ENCODE results near the gene KASH5.

KASH5 gene

DNA sequence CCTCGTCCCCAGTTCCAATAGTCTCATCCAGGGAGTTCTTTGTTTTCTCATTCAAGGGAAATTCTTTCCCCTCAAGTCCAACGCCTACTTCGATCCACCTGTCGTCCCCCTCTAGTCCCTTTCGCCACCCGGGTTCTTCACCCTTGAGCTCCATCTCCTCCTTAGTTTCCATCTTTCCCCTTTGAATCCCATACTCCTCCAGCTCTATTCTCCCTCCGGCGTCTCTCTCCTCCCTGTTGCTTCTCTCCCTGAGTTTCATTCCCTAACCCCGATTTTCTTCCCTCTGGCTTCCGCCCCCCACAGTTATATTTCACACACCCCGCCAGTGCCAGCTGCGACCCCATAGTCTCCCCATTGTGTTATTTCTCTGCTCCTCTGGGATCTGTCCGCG, 53.9 kb downstream of the KASH5 start:
- Histone ChIP-seq H3F3A (ENCODE audit: insufficient read depth, low read length) (peaks cover 2% of the 10 kb centered on the region; the same call in 1 of the 2 replicates), H3K4me3 (ENCODE audit: low read length) (no peak overlapping the region), H3K9ac (ENCODE audit: low read length) (no peak overlapping the region), H3K27me3 (replicated peaks; ENCODE audit: insufficient read depth, low read length) (peaks cover 52% of the 10 kb centered on the region), H3K9me2 (replicated peaks; ENCODE audit: insufficient read depth, low read length) (no peaks in the 10 kb centered on the region), H3K79me2 (ENCODE audit: low read length) (no peaks in the 10 kb centered on the region), H3K4me1 (ENCODE audit: low read length) (no peaks in the 10 kb centered on the region), H3K36me3 (replicated peaks; ENCODE audit: insufficient read depth, low read length) (no peaks in the 10 kb centered on the region), H3K4me2 (ENCODE audit: low read depth, low read length) (peak overlapping the region; percentile 90; the same call in 1 of the 2 replicates), H3K27ac (ENCODE audit: low read length) (no peak overlapping the region), H4K20me1 (ENCODE audit: insufficient read depth, low read length) (no peaks in the 10 kb centered on the region), H3K9me3 (replicated peaks; ENCODE audit: insufficient read depth, low read length) (no peaks in the 10 kb centered on the region), H2AFZ (ENCODE audit: low read length) (no peak overlapping the region)
- TF ChIP-seq EZH2phosphoT487 (IDR thresholded peaks at IDR 0.05; ENCODE audit: low read length) (no peak), EZH2 (optimal IDR thresholded peaks at IDR 0.05; ENCODE audit: low read depth, low read length) (no peak)
- TF ChIP-seq, protein P1, sequence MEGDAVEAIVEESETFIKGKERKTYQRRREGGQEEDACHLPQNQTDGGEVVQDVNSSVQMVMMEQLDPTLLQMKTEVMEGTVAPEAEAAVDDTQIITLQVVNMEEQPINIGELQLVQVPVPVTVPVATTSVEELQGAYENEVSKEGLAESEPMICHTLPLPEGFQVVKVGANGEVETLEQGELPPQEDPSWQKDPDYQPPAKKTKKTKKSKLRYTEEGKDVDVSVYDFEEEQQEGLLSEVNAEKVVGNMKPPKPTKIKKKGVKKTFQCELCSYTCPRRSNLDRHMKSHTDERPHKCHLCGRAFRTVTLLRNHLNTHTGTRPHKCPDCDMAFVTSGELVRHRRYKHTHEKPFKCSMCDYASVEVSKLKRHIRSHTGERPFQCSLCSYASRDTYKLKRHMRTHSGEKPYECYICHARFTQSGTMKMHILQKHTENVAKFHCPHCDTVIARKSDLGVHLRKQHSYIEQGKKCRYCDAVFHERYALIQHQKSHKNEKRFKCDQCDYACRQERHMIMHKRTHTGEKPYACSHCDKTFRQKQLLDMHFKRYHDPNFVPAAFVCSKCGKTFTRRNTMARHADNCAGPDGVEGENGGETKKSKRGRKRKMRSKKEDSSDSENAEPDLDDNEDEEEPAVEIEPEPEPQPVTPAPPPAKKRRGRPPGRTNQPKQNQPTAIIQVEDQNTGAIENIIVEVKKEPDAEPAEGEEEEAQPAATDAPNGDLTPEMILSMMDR (IDR thresholded peaks at IDR 0.05; ENCODE audit: low read length), result no peak
- no peak for DNase-seq

DNA sequence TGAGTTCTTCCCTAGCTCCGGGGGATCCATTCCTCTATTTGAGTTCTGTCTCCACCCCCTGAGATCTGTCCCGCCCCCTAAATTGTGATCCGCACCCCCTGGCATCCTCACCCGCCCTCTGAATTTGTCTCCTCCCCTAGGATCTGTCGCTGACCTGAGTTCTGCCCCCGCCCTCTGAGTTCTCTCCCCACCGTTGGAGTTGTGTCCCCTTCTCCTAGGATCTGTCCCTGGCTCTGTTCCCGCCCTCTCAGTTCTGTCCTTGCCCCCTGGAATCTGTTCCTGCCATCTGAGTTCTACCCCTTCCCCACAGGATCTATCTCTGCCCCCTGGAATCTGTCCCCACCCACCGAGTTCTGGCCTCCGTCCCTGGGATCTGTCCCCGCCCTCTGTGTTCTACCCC, 54.3 kb downstream of the KASH5 start:
- peaks cover 6% of the 10 kb centered on the region; the same call in 1 of the 2 replicates for H3F3A ChIP-seq (ENCODE audit: insufficient read depth, low read length)
- peak overlapping the region; percentile 90; the same call in 1 of the 2 replicates for H3K4me2 ChIP-seq (ENCODE audit: low read depth, low read length)
- no peaks in the 10 kb centered on the region for H3K9me2 ChIP-seq (replicated peaks; ENCODE audit: insufficient read depth, low read length)
- no peaks in the 10 kb centered on the region for H3K79me2 ChIP-seq (ENCODE audit: low read length)
- no peaks in the 10 kb centered on the region for H3K4me1 ChIP-seq (ENCODE audit: low read length)
- H2AFZ ChIP-seq (ENCODE audit: low read length), result no peak overlapping the region
- TF ChIP-seq EZH2 (optimal IDR thresholded peaks at IDR 0.05; ENCODE audit: low read depth, low read length), result no peak
- TF ChIP-seq, protein P1 (IDR thresholded peaks at IDR 0.05; ENCODE audit: low read length), result no peak
- TF ChIP-seq EZH2phosphoT487 (IDR thresholded peaks at IDR 0.05; ENCODE audit: low read length), result no peak
- 0 out of 2 replicates have a peak overlapping the region, but pooled peaks have one; percentile 84 for H3K4me3 ChIP-seq (ENCODE audit: low read length)
- no peaks in the 10 kb centered on the region for H3K36me3 ChIP-seq (replicated peaks; ENCODE audit: insufficient read depth, low read length)
- DNase-seq, result no peak
- H3K9ac ChIP-seq (ENCODE audit: low read length), result no peak overlapping the region
- H3K27ac ChIP-seq (ENCODE audit: low read length), result no peak overlapping the region
- H4K20me1 ChIP-seq (ENCODE audit: insufficient read depth, low read length), result no peaks in the 10 kb centered on the region
- no peaks in the 10 kb centered on the region for H3K9me3 ChIP-seq (replicated peaks; ENCODE audit: insufficient read depth, low read length)
- peaks cover 48% of the 10 kb centered on the region for H3K27me3 ChIP-seq (replicated peaks; ENCODE audit: insufficient read depth, low read length)

DNA sequence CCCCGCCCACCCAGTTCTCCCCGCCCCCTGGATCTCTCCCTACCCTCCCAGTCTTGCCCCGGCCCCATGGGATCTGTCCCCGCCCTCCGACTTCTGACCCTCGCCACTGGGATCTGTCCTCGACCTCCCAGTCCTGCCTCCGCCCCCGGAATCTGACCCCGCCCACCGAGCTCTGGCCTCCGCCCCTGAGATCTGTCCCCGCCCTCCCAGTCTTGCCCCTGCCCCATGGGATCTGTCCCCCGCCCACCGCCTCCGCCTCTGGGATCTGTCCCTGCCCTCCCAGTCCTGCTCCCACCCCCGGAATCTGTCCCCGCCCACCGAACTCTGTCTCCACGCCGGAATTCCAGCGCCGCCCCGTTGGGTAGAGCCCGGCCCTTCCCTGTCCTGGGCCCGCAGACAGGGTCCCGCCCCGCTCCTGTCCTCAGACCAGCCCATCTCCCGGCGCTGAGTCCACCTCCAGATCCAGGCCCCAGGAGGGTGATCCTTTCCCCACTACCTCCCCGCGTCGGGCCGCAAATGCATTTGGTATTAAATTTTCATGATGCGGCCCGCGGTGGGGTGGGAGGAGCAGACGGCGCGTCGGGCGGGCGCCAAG, 54.8 kb downstream of the KASH5 start:
- DNase-seq, result peak; percentile 57
- H3K4me3 ChIP-seq (ENCODE audit: low read length), result peak overlapping the region; percentile 84
- peak overlapping the region; percentile 62; the same call in 1 of the 2 replicates for H3K9ac ChIP-seq (ENCODE audit: low read length)
- H4K20me1 ChIP-seq (ENCODE audit: insufficient read depth, low read length), result no peaks in the 10 kb centered on the region
- H3K79me2 ChIP-seq (ENCODE audit: low read length), result no peaks in the 10 kb centered on the region
- H2AFZ ChIP-seq (ENCODE audit: low read length), result peak overlapping the region; percentile 99
- H3K27ac ChIP-seq (ENCODE audit: low read length), result no peak overlapping the region; the same call in 1 of the 2 replicates
- H3K4me1 ChIP-seq (ENCODE audit: low read length), result no peaks in the 10 kb centered on the region
- no peaks in the 10 kb centered on the region for H3K9me2 ChIP-seq (replicated peaks; ENCODE audit: insufficient read depth, low read length)
- H3K27me3 ChIP-seq (replicated peaks; ENCODE audit: insufficient read depth, low read length), result peaks cover 43% of the 10 kb centered on the region
- peaks cover 6% of the 10 kb centered on the region; the same call in 1 of the 2 replicates for H3F3A ChIP-seq (ENCODE audit: insufficient read depth, low read length)
- TF ChIP-seq EZH2 (optimal IDR thresholded peaks at IDR 0.05; ENCODE audit: low read depth, low read length) (no peak), EZH2phosphoT487 (IDR thresholded peaks at IDR 0.05; ENCODE audit: low read length) (no peak)
- TF ChIP-seq, protein P1 (IDR thresholded peaks at IDR 0.05; ENCODE audit: low read length), result no peak
- no peaks in the 10 kb centered on the region for H3K9me3 ChIP-seq (replicated peaks; ENCODE audit: insufficient read depth, low read length)
- no peaks in the 10 kb centered on the region for H3K36me3 ChIP-seq (replicated peaks; ENCODE audit: insufficient read depth, low read length)
- peak overlapping the region; percentile 90 for H3K4me2 ChIP-seq (ENCODE audit: low read depth, low read length)

Measured in MM.1S (cell line).